ENCODE measurements around the gene ADAM23.

GRCh38 chr2:206563374-206563773 is 120.0 kb downstream of the ADAM23 start:
- TF ChIP-seq CTCF (IDR thresholded peaks at IDR 0.05; ENCODE audit: low read depth, low read length, missing input control) (no peak), SP1 (IDR thresholded peaks at IDR 0.05) (no peak), RAD21 (IDR thresholded peaks at IDR 0.05) (no peak), REST (IDR thresholded peaks at IDR 0.05) (no peak)

All from liver (tissue), 3 donors.